Endothelial cell of umbilical vein (primary cell): ENCODE measurements around the gene LRRC71. TPM values are rescaled to one million over a fixed set of nuclear protein-coding genes. Genes with fewer than 3 reads are reported as not detected.

Source experiments
- BruUV-seq: library from RNA; stranded (reverse); fragments of 400-500 nt; replicated peaks from 2 replicates; lab custom pipeline; 2021; lab: Mats Ljungman, UMichigan
- CTCF ChIA-PET: fragments of 300-600, 350-600 bp; sonication (Branson Sonifier 250); formaldehyde crosslinking; loops from one replicate; lab custom pipeline; 2021; ENCODE audit warnings: antibody characterized with exemption, inconsistent platforms; lab: Charles Lee
- POLR2A ChIA-PET: fragments of 300-600, 350-600 bp; sonication (Branson Sonifier 250); formaldehyde crosslinking; loops from one replicate; lab custom pipeline; 2021; ENCODE audit warnings: antibody characterized with exemption, inconsistent platforms; lab: Charles Lee
- DNase-seq: peaks from one replicate; pipeline ENCODE4 v3.0.0-alpha.2; 2011; ENCODE audit warnings: low read depth, low spot score
- FAIRE-seq: peaks from 2 replicates; lab custom pipeline; 2011; peaks lifted over from hg19 to GRCh38; lab: Jason Lieb, UNC
- H2AFZ ChIP-seq: 2 replicates; pipeline ENCODE4 v1.6.0; 2012; ENCODE audit warnings: low read depth, low read length, control low read depth, inconsistent platforms
- H3K27ac ChIP-seq: 2 replicates; pipeline ENCODE4 v1.5.1; 2011; ENCODE audit warnings: low read depth, mild to moderate bottlenecking, control low read depth, low read length, moderate library complexity; ENCODE audit not compliant: insufficient read depth
- H3K27me3 ChIP-seq, 2 experiments: 2 replicates each; pipeline versions ENCODE4 v1.6.0 to v1.6.1; 2011; ENCODE audit warnings: low read length in 2 of 2, mixed read lengths in 1 of 2; ENCODE audit not compliant: control insufficient read depth in 2 of 2, insufficient read depth in 2 of 2
- H3K36me3 ChIP-seq, 2 experiments: 2 replicates in 1 of 2; 3 replicates in 1 of 2; pipeline ENCODE4 v1.5.1; 2011; ENCODE audit warnings: low read length in 2 of 2, mild to moderate bottlenecking in 1 of 2, moderate library complexity in 1 of 2; ENCODE audit not compliant: control insufficient read depth in 2 of 2, insufficient read depth in 2 of 2; ENCODE audit errors: extremely low read depth in 1 of 2
- H3K4me1 ChIP-seq: 3 replicates; pipeline ENCODE4 v1.5.1; 2011; ENCODE audit warnings: mild to moderate bottlenecking, low read length; ENCODE audit not compliant: control insufficient read depth, insufficient read depth; ENCODE audit errors: extremely low read depth
- H3K4me2 ChIP-seq: 2 replicates; pipeline ENCODE4 v1.6.1; 2011; ENCODE audit warnings: low read length, control low read depth, mixed read lengths; ENCODE audit not compliant: insufficient read depth
- H3K4me3 ChIP-seq, 3 experiments: fragments of 200-600 bp in 1 of 3; sonication (generic), shearing (Covaris generic) in 1 of 3; replicated peaks in 1 of 3; 2 replicates each; pipeline ENCODE4 v1.5.1; 2011 to 2016; ENCODE audit warnings: control low read depth in 3 of 3, low read length in 3 of 3, mild to moderate bottlenecking in 2 of 3, inconsistent platforms in 1 of 3, low read depth in 1 of 3, moderate library complexity in 1 of 3; ENCODE audit not compliant: insufficient read depth in 1 of 3
- H3K79me2 ChIP-seq: 2 replicates; pipeline ENCODE4 v1.6.0; 2012; ENCODE audit warnings: low read length, inconsistent platforms; ENCODE audit not compliant: control insufficient read depth, insufficient read depth
- H3K9ac ChIP-seq: replicated peaks from 2 replicates; pipeline ENCODE3; 2011; ENCODE audit warnings: low read length, control low read depth; ENCODE audit not compliant: insufficient read depth; ENCODE audit errors: extremely low read depth
- H3K9me1 ChIP-seq: replicated peaks from 3 replicates; pipeline ENCODE4 v1.6.0; 2011; ENCODE audit warnings: mild to moderate bottlenecking, low read length; ENCODE audit not compliant: control insufficient read depth, insufficient read depth; ENCODE audit errors: extremely low read depth
- H3K9me3 ChIP-seq: replicated peaks from 2 replicates; pipeline ENCODE4 v1.5.1; 2012; ENCODE audit warnings: low read length, inconsistent platforms; ENCODE audit not compliant: control insufficient read depth, insufficient read depth
- H4K20me1 ChIP-seq: replicated peaks from 2 replicates; pipeline ENCODE3; 2011; ENCODE audit warnings: mild to moderate bottlenecking, low read length; ENCODE audit not compliant: control insufficient read depth, insufficient read depth; ENCODE audit errors: extremely low read depth
- EZH2 ChIP-seq: IDR thresholded peaks from 2 replicates; pipeline ENCODE4 v1.6.1; 2012; ENCODE audit warnings: borderline replicate concordance, low read depth, mild to moderate bottlenecking, moderate library complexity, low read length, inconsistent platforms; ENCODE audit not compliant: severe bottlenecking
- FOS ChIP-seq: IDR thresholded peaks from 2 replicates; pipeline ENCODE4 v1.6.1; 2011; ENCODE audit warnings: mild to moderate bottlenecking, low read length, moderate library complexity, borderline replicate concordance; ENCODE audit not compliant: insufficient read depth
- JUN ChIP-seq: IDR thresholded peaks from 2 replicates; pipeline ENCODE4 v1.6.1; 2011; ENCODE audit warnings: borderline replicate concordance, low read depth; ENCODE audit not compliant: insufficient read length, insufficient read depth
- MYC ChIP-seq: IDR thresholded peaks from one replicate; pipeline ENCODE4 v1.6.1; 2011; ENCODE audit warnings: mild to moderate bottlenecking, low read depth, low read length
- POLR2AphosphoS5 ChIP-seq: IDR thresholded peaks from 2 replicates; pipeline ENCODE4 v1.6.1; 2012; ENCODE audit warnings: low read depth, mild to moderate bottlenecking, control low read depth, low read length, moderate library complexity; ENCODE audit not compliant: insufficient read depth
- dilution Hi-C: fragments of 300-500 bp; cut with MboI; formaldehyde crosslinking; loops from one replicate; pipeline ENCODE4 v1.15.0; 2019; ENCODE audit warnings: low sequenced_read_pairs; ENCODE audit not compliant: extremely low pct_ligation_motif_present
- intact Hi-C: fragments of 100-400 bp; cut with micrococcal nuclease; formaldehyde crosslinking; loops from one replicate; pipeline ENCODE4 v1.10.0; 2022
- polyA plus RNA-seq, 4 experiments: library from polyadenylated mRNA; depleted of rRNA in 3 of 4; stranded (reverse) in 3 of 4; unstranded in 1 of 4; fragments of >200 nt; gene quantifications; 2 replicates each; pipeline versions ENCODE4 v1.2.1 to v1.2.3, GENCODE V29; 2011 to 2012; ENCODE audit warnings: missing spikeins in 1 of 4
- total RNA-seq: library from RNA; stranded (reverse); gene quantifications from 2 replicates; pipeline ENCODE4 v1.2.3, GENCODE V29; 2021
- TF ChIP-seq, protein P1 (sequence below): IDR thresholded peaks from 2 replicates; pipeline ENCODE4 v1.6.1; 2011; ENCODE audit not compliant: insufficient read depth, insufficient read length
- TF ChIP-seq, protein P2 (sequence below), 2 donors: IDR thresholded peaks; 1 replicate in 1 of 2; 2 replicates in 1 of 2; pipeline ENCODE4 v1.5.1; 2011; ENCODE audit warnings: low read length in 2 of 2, mild to moderate bottlenecking in 2 of 2, moderate library complexity in 2 of 2, control low read depth in 1 of 2, inconsistent platforms in 1 of 2, low read depth in 1 of 2; ENCODE audit not compliant: insufficient read depth in 1 of 2; ENCODE audit errors: extremely low read depth in 1 of 2

The LRRC71 gene
- total and polyA plus RNA-seq, 2 donors (not counting 3 experiments of a cell fraction or from before 2014, with no cell fraction given) = 0.35 to 0.66 TPM

GRCh38 chr1:156925154-156926010 is 5.0 kb downstream of the LRRC71 start:
- intact Hi-C loops (loop anchor here (2.0 to 5.0 kb wide), 3 partner anchors 65 to 298 kb away; partner anchors contain the start of gene NTRK1), dilution Hi-C loops (no loop called here)
- FAIRE-seq = no peak
- Histone ChIP-seq H3K9me3 (no peaks in the 10 kb centered on the region), H3K79me2 (no peaks in the 10 kb centered on the region), H3K4me3 (no peak overlapping the region), H3K4me1 (peaks cover 2% of the 10 kb centered on the region), H4K20me1 (no peaks in the 10 kb centered on the region), H3K9ac (no peak overlapping the region), H3K36me3 (no peaks in the 10 kb centered on the region), H2AFZ (no peak overlapping the region), H3K27ac (no peak overlapping the region), H3K27me3 (peaks cover 26 to 35% of the 10 kb centered on the region in 2 experiments), H3K4me2 (no peak overlapping the region), H3K9me1 (no peaks in the 10 kb centered on the region)
- TF ChIP-seq EZH2 (no peak), JUN (no peak), FOS (no peak), MYC (no peak), POLR2AphosphoS5 (no peak)
- TF ChIP-seq, protein P1, sequence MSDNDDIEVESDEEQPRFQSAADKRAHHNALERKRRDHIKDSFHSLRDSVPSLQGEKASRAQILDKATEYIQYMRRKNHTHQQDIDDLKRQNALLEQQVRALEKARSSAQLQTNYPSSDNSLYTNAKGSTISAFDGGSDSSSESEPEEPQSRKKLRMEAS = no peak
- TF ChIP-seq, protein P2, sequence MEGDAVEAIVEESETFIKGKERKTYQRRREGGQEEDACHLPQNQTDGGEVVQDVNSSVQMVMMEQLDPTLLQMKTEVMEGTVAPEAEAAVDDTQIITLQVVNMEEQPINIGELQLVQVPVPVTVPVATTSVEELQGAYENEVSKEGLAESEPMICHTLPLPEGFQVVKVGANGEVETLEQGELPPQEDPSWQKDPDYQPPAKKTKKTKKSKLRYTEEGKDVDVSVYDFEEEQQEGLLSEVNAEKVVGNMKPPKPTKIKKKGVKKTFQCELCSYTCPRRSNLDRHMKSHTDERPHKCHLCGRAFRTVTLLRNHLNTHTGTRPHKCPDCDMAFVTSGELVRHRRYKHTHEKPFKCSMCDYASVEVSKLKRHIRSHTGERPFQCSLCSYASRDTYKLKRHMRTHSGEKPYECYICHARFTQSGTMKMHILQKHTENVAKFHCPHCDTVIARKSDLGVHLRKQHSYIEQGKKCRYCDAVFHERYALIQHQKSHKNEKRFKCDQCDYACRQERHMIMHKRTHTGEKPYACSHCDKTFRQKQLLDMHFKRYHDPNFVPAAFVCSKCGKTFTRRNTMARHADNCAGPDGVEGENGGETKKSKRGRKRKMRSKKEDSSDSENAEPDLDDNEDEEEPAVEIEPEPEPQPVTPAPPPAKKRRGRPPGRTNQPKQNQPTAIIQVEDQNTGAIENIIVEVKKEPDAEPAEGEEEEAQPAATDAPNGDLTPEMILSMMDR (IDR thresholded peaks at IDR 0.05; ENCODE audit: extremely low read depth in 1 of 2, insufficient read depth in 1 of 2, low read depth in 1 of 2, low read length in 2 of 2) = no peak
- ChIA-PET CTCF (interaction anchor here (1.4 to 11.2 kb wide), 6 partner anchors 33 to 198 kb away, joined by 3 to 312 read pairs (median 51); partner anchors contain the start of genes INSRR, ISG20L2, METTL25B and NTRK1), POLR2A (no interaction called here)
- no TSS peak for BruUV-seq
- DNase-seq = no peak
